GM10248 (cell line): ENCODE measurements around the gene SMIM7.
"Not testable (repeated sequence)": the region's sequence is repeated elsewhere in the genome, so short reads cannot be mapped to it uniquely, and the experiment has no call there.

Experiments used
- CTCF ChIA-PET: fragments of 300-600 bp; sonication (Branson Sonifier 250); formaldehyde crosslinking; extraction: SDS; loops from one replicate; lab custom pipeline; 2021; ENCODE audit warnings: antibody characterized with exemption; lab: Yijun Ruan, JAX
- POLR2A ChIA-PET: fragments of 350-650 bp; sonication (Branson Sonifier 250); formaldehyde crosslinking; extraction: SDS; loops from one replicate; lab custom pipeline; 2020; ENCODE audit warnings: antibody characterized with exemption; lab: Yijun Ruan, JAX
- DNase-seq: peaks from one replicate; pipeline ENCODE4 v3.0.0; 2012; ENCODE audit errors: extremely low spot score
- CTCF ChIP-seq: IDR thresholded peaks from 2 replicates; pipeline ENCODE4 v1.5.1; 2012; ENCODE audit warnings: mild to moderate bottlenecking, low read depth; ENCODE audit errors: extremely low read depth, missing control alignments, control extremely low read depth

The SMIM7 gene

GRCh38 chr19:16659464-16659831 lies 496 bp downstream of the SMIM7 start:
- no peak for TF ChIP-seq CTCF
- POLR2A ChIA-PET = interaction anchor here (0.6 to 2.3 kb wide), 3 partner anchors 31 to 669 kb away, joined by 5 to 14 read pairs (median 6); partner anchors contain the start of gene MED26
- CTCF ChIA-PET = interaction anchor here (1.5 kb wide), 2 partner anchors 26 to 575 kb away, joined by 3 to 4 read pairs; no protein-coding TSS in a partner anchor
- DNase-seq = no peak

- no peak for TF ChIP-seq CTCF
- no peak for DNase-seq
- CTCF ChIA-PET = interaction anchor here (1.4 kb wide), 1 partner anchor 19 kb away, joined by 4 read pairs; no protein-coding TSS in a partner anchor
- POLR2A ChIA-PET = interaction anchor here (1.1 kb wide), 1 partner anchor 14 kb away, joined by 3 read pairs; no protein-coding TSS in a partner anchor
These were observed 2.6 kb downstream of the SMIM7 start for GRCh38 chr19:16657384-16657783.

- DNase-seq = no peak
- TF ChIP-seq CTCF = no peak
- ChIA-PET CTCF (no interaction called here), POLR2A (no interaction called here)
These were observed 4.2 kb downstream of the SMIM7 start for GRCh38 chr19:16655727-16656126.

GRCh38 chr19:16654627-16655026 lies 5.3 kb downstream of the SMIM7 start:
- DNase-seq = no peak
- POLR2A ChIA-PET = no interaction called here
- TF ChIP-seq CTCF = no peak
- CTCF ChIA-PET = no interaction called here

- ChIA-PET POLR2A (no interaction called here), CTCF (no interaction called here)
- DNase-seq = no peak
- TF ChIP-seq CTCF = no peak
These were observed 5.8 kb downstream of the SMIM7 start for GRCh38 chr19:16654140-16654539.

GRCh38 chr19:16652854-16653253 lies 7.1 kb downstream of the SMIM7 start:
- ChIA-PET POLR2A (no interaction called here), CTCF (interaction anchor here (0.7 kb wide), 1 partner anchor 119 kb away, joined by 3 read pairs; no protein-coding TSS in a partner anchor)
- TF ChIP-seq CTCF = no peak
- no peak for DNase-seq

GRCh38 chr19:16651421-16652188 lies 8.3 kb downstream of the SMIM7 start:
- DNase-seq, CTCF ChIA-PET: not testable (repeated sequence)
- POLR2A ChIA-PET = interaction anchor here (0.5 kb wide), 1 partner anchor 64 kb away, joined by 3 read pairs; no protein-coding TSS in a partner anchor
